GM18909 (cell line): ENCODE measurements around the gene C2orf92.

Experiments
- ATAC-seq: cut with Tn5 transposase; IDR thresholded peaks from one replicate; pipeline ENCODE4 v1.9.1; 2021; ENCODE audit warnings: mild to moderate bottlenecking; ENCODE audit not compliant: unreplicated experiment, poor library complexity

Gene C2orf92

DNA sequence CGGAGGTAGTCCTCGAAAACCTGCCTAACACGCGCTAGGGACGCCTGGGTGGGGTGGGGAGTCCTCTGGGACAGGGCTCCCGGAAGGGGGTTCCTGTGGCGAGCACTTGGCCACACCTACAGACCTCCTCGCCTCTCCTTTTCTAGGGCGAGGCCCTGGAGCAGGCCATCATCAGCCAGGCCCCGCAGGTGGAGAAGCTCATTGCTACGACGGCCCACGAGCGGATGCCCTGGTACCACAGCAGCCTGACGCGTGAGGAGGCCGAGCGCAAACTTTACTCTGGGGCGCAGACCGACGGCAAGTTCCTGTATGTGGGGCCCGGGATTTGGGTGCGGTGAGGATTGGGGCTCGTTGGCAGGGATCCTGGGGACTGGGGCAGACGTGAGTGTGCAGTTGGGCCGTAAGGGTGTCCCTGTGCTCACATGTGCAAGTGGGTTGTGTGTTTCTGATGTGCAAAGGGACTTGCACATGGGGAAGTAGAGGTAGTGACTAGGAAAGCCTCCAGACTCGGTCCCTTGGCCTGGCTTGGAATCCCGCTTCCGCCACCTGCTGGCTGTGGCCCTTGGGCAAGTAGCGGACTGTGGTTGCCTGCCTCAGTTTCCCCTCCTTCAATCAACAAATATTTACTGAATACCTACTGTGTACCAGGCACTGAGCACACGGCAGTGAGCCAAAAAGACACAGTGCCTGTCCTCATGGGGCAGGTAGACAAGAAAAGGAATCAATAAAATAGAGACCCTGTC lies 55.6 kb downstream of the C2orf92 start:
- no peak for ATAC-seq

DNA sequence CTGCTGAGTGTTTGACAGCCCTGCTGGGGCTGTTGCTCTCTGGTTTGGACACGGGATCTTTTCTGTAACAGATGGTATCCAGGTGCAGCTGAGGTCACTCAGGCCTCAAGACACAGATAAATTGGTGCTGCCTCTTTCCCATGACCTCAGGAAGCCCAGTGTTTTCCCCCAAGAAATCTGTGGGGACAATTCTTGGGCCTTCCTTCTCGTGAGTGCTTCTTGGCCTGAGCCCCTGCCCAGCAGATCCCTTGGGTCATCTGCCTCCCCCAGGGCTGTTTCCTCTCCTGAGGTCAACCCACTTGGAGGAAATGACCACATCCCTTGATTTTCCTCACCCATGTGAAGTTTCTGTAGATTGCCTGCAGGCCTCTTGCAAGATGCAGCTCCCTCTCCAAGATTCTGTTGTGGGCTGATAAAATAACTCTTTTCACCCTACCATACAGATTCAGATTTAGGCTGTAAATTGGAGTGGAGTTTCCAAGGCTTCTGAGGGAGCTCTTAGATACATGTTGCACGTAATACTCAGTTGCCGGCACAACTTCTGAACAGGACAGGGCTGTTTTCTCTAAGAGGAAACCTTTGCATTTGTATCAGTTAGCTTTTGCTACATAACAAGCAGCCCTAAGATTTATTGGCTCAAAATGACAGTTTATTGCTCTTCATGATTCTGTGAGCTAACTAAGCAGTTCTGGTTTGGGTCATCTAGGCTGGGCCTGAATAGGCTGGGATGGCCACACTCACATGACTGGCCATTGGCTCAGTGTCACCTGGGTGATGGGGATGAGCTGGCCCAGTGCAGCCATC lies 57.0 kb downstream of the C2orf92 start:
- no peak for ATAC-seq

DNA sequence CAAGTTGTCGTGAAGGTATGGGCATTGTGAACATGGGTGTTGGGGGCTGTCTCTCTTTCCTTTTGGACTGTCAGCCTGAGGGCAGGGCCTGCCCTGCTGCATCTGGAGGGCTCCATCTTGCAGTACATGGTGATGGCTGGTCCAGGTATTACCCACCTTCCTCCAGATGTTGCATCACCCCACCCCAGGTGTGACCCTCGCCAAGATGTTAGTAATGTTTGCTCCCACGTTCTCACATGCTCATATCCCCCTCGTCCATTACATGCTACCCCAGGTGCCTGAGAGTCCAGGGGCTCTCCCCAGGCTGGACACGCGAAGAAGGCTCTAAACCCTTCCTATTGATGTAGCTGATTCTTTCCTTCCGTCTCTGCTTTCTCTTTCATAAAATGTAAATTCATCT lies 57.8 kb downstream of the C2orf92 start:
- ATAC-seq = no peak

DNA sequence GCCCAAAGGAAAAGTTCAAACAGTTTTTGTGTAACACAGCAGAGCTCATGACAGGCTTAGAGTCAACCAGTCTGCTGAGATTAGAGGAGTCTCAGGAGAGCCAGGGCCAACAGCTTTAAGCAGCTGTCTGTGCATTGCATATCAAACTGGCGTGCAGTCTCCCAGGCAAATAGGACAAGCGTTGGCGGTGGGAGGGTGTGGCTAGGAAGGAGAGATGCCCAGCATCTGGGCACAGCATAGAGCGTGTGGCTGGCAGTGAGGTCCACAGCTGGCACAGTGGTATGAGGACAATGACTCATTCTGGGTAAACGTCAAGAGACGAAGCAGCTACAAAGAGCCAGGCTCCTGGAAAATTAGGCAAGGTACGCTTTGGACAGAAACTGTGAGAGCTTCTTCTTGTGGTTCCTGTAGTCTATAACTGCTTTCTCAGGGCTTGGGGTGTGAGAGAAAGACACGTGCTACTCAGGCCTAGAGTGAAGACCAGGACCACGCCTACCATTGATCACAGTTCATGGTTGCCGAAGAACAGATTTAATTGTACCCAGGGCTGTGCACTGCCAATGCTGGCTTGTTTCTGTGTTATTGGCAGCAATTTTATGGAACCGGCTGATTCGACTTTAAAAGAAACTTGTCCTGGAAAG lies 58.7 kb downstream of the C2orf92 start:
- ATAC-seq = no peak

DNA sequence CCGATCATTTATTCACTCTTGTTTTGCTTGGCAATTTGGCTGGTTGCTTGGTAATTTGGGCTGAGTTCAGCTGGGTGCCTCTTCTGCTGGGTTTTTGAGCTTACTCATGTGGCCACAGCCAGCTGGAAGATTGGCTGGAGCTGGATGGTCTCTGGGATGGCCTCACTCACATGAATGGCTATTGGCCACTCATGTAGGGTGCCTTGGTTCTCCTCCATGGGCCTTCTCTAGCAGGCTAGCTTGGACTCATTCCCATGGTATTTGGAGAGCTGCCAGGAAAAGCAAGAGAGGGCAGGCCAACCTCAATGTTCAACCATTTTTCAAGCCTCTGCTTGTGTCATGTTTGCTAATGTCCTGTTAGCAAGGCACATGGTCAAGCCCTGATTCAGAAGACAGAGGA lies 60.7 kb downstream of the C2orf92 start:
- ATAC-seq = no peak

DNA sequence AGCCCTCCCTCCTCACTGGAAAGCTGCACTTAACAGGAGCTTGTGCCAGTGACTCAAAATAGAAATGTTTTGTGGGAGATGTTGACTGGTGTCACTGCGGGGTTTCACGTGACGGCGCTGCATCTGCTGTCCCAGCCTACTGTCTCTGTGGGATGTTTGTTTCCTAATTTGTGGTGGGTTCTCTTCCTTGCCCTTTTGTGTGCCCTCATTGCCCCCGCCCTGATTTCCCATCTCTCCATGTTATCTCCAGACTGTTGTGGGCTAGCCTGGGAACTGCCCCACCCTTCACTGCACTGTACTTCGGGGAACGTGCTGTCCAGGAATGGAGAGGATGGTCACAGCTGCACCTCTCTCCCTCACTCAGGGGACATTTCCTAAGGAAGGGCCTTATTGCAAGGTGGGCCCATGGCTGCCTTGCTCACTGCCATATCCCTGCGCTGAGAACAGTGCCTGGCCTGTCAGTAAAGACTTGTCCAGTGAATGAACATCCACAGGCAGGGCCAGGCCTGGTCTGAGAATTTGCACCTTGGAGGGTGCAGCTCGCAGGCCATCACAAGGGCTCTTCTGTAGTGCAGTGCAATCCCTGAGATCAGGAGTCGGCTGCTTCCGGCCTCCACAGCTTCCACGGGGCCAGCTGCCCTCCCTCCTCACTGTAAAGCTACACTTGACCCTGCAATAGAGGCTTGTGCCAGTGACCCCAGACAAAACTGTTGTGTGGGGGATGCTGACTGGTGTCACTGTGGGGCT lies 61.9 kb downstream of the C2orf92 start:
- ATAC-seq = no peak

DNA sequence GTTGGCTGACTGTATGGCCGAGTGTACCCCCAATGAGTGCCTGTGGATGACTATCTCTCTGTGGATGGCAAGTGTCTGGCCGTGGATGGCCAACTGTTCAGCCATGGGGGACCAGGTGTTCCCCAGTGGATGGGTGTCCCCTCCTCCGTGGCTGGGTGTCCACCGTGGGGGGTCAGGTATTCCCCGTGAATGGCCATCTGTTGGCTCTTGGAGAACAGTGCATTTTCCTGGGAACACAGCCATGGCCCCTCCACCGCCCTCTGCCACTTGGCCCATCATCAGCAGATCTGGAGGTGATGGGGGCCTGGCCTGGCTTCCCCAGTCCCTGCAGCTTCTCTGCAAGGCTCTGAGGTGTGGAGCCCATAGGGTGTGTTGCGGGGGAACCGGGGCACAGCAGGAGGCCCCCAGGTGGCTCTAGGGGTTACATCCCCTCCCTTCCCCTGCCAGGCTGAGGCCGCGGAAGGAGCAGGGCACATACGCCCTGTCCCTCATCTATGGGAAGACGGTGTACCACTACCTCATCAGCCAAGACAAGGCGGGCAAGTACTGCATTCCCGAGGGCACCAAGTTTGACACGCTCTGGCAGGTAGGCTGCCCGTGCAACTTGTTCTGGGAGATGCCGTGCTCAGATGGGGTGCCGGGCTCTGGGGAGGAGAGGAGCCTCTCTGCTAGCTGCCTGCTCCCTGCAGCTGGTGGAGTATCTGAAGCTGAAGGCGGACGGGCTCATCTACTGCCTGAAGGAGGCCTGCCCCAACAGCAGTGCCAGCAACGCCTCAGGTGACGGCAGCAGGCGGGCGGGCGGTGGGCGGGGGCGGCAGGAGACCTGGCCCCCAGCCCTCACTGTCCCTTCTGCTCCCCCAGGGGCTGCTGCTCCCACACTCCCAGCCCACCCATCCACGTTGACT lies 63.2 kb downstream of the C2orf92 start:
- ATAC-seq = no peak

DNA sequence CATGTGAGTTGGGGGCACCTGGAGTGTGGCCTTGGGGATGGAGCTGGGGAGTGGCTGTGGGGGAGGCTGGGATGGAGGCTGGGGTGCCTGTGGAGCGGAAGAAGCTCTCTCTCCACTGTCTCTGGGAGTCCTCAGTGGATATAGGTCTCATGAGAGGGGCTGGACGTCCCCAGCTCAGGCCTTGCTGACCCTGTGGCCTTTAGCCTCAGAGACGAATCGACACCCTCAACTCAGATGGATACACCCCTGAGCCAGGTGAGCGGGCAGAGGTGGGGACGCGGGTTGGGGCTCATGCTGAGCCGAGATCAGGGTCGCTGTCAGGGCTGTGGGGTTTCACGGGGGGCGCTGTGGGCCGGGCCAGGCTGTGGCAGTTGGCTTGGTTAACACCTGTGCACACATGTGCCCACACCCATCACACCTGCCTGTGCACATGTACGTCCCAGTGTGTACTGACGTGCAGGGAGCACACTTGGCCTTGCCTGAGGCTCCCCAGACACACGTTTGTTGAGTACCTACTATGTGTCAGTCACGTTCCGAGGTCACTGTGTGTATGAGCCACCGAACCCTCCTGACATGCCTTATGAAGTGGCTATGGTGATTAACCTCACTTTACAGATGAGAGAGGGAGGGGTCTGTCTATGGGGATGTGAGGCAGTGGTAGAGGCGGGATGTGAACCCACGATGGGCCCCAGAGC lies 64.0 kb downstream of the C2orf92 start:
- no peak for ATAC-seq

DNA sequence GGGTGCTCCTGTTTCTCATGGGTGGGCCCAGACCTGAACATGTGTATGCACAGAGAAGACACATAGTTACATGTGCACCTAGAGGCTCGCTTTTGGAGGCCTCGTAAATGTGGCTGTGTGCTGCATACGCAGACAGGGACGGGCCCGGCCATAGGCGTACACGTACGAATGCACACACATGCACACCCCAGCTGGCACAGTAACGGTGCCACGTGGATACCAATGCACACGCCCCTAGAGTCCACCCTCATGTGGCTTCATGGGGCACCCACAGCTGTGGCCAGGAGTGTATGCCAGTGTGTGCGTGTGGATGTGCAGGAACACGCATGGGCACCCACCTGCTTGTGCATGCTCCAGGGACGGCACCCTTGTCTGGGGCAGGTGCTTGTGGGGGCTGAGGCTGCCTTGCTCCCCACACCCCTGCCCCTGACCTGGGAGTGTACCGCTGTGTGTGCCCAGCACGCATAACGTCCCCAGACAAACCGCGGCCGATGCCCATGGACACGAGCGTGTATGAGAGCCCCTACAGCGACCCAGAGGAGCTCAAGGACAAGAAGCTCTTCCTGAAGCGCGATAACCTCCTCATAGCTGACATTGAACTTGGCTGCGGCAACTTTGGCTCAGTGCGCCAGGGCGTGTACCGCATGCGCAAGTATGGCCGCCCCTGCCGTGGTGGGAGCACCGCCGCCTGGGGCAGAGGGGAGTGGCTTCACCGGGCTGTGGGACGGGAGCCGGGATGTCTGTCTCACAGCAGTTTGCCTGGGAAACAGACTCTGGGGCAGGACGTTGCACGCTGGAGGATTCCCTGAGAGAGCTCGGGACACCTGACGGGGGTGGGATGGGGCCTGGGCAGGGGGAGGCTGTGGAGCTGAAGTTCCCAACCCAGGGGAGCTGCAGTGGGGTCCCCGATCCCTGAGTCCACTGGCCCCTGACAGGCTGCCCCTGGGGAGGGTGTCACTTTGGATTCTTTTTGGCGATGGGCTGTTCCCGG lies 64.8 kb downstream of the C2orf92 start:
- no peak for ATAC-seq

DNA sequence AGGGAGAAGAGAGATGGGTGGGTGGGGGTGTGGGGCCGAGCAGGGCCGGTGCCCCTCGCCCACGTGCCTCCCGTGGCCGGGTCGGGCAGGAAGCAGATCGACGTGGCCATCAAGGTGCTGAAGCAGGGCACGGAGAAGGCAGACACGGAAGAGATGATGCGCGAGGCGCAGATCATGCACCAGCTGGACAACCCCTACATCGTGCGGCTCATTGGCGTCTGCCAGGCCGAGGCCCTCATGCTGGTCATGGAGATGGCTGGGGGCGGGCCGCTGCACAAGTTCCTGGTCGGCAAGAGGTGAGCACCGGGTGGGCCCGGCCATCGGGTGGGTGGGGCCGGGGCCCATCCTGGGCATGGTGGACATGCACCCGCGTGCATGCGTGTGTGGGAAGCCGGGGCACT lies 65.6 kb downstream of the C2orf92 start:
- ATAC-seq = no peak

DNA sequence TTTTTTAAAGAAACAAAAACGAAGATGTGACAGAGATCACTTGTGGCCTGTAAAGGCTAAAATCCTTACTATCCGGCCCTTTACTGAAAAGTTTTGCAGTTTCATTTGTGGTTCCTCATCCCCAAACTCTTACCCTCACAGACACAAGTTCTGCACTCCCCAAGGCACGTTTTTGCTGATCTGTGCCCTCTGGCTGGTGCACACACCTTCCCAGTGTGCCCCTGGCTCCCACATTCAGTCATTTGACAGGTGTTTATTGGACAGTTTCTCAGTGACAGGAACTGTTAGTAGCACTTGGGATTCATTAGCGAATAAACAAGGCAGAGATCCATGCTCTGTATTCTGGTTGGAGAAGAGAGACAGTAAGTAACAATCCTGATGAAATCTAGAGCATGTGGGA lies 66.7 kb downstream of the C2orf92 start:
- ATAC-seq = no peak

DNA sequence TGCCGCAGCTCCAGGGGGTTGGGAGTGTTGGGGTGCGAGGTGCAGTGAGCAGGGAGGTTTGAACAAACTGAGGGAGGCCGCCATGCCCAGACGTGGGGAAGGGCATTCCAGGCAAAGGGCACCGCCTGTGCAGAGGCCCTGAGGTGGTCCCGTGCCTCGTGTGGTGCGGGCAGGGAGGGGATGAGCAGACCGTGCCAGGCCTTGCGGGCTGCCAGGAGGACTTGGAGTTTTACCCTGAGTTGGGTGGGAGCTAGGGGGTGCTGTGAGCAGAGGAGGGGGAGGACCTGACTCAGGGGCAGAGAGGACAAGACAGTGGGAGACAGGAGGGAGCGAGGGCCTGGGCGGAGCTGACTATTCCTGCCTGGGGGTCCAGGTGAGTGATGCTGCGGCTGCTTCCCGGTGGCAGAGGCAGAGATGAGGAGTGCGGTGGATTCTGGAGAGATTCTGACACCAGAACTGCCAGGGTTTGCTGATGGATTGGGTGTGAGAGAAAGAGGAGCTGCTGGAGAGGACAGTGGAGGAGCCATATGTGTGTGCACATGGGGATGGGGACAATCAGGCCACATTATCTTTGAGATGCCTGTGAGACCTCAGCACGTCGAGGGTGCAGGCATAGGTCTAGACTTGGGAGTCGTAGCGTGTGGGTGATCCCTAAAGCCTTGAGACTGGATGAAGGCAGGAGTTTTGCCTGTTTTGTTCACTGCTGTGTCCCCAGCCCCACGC lies 67.3 kb downstream of the C2orf92 start:
- no peak for ATAC-seq

DNA sequence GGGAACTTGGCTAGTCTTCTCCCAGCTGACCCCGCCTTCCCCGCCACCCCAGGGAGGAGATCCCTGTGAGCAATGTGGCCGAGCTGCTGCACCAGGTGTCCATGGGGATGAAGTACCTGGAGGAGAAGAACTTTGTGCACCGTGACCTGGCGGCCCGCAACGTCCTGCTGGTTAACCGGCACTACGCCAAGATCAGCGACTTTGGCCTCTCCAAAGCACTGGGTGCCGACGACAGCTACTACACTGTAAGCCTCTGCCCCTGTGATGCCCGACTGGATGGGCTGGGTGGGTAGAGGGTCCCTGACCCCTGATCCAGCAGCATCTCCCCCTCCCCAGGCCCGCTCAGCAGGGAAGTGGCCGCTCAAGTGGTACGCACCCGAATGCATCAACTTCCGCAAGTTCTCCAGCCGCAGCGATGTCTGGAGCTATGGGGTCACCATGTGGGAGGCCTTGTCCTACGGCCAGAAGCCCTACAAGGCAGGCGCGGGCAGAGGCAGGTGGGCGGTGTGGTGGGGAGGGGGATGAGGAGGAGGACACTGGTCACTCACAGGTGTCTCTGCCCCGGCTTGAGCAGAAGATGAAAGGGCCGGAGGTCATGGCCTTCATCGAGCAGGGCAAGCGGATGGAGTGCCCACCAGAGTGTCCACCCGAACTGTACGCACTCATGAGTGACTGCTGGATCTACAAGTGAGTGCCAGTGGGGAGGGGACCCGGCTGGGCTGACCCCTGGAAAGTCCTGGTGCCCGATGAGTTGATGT lies 68.1 kb downstream of the C2orf92 start:
- ATAC-seq = no peak

DNA sequence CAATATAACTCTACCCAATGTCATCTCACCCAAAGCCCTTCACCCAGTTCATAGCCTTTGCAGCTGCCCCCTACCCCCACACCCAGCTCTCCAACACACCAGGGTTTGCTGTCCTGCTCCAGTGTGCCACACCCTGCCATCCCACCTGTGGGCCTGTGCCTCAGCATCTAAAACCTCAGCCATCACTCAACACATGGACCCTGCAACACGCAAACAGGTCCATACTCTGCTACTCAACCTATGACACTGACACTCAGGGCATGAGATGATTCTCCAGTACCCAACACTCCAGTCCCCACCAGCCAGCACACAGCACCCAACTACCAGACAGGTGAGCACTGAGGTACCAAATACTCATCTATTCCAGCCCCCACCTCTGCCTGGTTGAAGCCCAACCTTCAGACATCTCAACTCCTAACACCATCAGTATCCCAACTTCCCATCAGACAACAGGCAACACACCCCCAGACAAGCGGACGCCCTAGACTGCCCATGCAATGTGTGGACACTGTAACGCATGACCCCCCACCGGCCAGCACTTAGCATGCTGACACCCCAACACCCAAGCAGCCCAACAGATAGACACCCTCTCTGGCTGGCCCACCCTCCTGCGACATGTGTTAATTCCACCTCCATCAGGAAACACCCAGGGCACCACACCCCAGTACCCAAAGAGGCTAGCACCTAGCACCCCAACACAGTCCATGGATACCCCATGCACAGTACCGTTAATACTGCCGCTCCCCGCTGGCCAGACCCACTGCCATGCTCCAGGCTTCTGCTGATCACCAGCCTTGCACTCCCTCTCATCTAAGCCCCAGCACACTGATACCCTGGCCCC lies 68.9 kb downstream of the C2orf92 start:
- no peak for ATAC-seq

DNA sequence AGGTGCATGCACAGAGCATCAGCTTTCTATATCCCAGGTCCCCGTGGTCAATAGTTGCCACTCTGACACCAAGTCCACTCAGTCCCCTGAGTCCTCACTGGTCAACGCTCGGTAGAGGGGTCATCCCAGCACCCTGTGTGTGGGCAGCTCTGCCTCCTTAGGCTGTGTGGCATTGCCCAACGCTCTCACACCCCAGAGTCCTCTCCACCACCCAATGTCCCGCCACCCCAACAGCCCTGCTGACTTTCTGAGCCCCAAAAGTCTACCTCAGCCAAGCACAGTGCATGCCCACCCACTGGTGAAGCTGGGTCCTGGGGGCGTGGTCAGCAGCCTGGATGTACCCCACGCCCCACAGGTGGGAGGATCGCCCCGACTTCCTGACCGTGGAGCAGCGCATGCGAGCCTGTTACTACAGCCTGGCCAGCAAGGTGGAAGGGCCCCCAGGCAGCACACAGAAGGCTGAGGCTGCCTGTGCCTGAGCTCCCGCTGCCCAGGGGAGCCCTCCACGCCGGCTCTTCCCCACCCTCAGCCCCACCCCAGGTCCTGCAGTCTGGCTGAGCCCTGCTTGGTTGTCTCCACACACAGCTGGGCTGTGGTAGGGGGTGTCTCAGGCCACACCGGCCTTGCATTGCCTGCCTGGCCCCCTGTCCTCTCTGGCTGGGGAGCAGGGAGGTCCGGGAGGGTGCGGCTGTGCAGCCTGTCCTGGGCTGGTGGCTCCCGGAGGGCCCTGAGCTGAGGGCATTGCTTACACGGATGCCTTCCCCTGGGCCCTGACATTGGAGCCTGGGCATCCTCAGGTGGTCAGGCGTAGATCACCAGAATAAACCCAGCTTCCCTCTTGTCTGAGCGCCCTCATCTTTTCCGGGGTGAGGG lies 69.7 kb downstream of the C2orf92 start:
- ATAC-seq = no peak
